ENCODE data around the gene RAB31. TPM values are rescaled to one million over a fixed set of nuclear protein-coding genes. Genes with fewer than 3 reads are reported as not detected.

Gene RAB31
- total RNA-seq, 1 experiment from 2014 or later = 9.5 TPM

DNA sequence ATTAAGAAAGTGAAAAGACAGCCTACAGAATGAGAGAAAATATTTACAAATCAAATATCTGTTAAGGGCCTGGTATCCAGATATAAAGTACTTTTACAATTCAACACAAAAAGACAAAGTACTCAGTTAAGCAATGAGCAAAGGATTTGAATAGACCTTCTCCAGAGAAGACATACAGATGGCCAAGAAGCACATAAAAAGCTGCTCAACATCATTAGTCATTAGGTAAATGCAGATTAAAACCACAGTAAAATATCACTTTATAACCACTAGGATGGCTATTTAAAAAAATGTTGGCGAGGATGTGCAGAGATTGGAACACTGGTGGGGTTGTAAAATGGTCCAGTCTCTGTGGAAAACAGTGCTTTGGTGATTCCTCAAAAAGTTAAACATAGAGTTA is 38.9 kb downstream of the RAB31 start:
- Histone ChIP-seq H3K36me3 (ENCODE audit: control insufficient read depth, insufficient read depth, low read length) (no peaks in the 10 kb centered on the region), H3K9me3 (no peaks in the 10 kb centered on the region), H3K27me3 (replicated peaks; ENCODE audit: control insufficient read depth, insufficient read depth, low read length) (no peaks in the 10 kb centered on the region), H3K4me3 (ENCODE audit: low read depth, low read length) (no peak overlapping the region), H3K4me1 (peaks cover 9% of the 10 kb centered on the region; the same call in 1 of the 2 replicates)
- no peaks in the 10 kb centered on the region for H3K27me3 Mint-ChIP-seq (ENCODE audit: insufficient read depth, unreplicated experiment)
- BruUV-seq (replicated peaks) = no TSS peak
- TF ChIP-seq, protein P1, sequence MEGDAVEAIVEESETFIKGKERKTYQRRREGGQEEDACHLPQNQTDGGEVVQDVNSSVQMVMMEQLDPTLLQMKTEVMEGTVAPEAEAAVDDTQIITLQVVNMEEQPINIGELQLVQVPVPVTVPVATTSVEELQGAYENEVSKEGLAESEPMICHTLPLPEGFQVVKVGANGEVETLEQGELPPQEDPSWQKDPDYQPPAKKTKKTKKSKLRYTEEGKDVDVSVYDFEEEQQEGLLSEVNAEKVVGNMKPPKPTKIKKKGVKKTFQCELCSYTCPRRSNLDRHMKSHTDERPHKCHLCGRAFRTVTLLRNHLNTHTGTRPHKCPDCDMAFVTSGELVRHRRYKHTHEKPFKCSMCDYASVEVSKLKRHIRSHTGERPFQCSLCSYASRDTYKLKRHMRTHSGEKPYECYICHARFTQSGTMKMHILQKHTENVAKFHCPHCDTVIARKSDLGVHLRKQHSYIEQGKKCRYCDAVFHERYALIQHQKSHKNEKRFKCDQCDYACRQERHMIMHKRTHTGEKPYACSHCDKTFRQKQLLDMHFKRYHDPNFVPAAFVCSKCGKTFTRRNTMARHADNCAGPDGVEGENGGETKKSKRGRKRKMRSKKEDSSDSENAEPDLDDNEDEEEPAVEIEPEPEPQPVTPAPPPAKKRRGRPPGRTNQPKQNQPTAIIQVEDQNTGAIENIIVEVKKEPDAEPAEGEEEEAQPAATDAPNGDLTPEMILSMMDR (IDR thresholded peaks at IDR 0.05; ENCODE audit: insufficient read depth in 1 of 2, low read depth in 1 of 2, low read length in 1 of 2, severe bottlenecking in 1 of 2, unreplicated experiment in 1 of 2) = no peak
- H3K27ac Mint-ChIP-seq (ENCODE audit: unreplicated experiment) = no peak overlapping the region
- no peak overlapping the region for H3K4me3 Mint-ChIP-seq (ENCODE audit: unreplicated experiment)
- POLR2A ChIA-PET = no interaction called here
- intact Hi-C loops (cut with micrococcal nuclease; ENCODE audit: unreplicated experiment) = no loop called here
- H3K9me3 Mint-ChIP-seq (ENCODE audit: unreplicated experiment) = no peaks in the 10 kb centered on the region
- peaks cover 4% of the 10 kb centered on the region for H3K4me1 Mint-ChIP-seq (ENCODE audit: low read depth, unreplicated experiment)
- no peaks in the 10 kb centered on the region for H3K36me3 Mint-ChIP-seq (ENCODE audit: insufficient read depth, unreplicated experiment)
- CTCF ChIA-PET = no interaction called here
- no peak for DNase-seq

DNA sequence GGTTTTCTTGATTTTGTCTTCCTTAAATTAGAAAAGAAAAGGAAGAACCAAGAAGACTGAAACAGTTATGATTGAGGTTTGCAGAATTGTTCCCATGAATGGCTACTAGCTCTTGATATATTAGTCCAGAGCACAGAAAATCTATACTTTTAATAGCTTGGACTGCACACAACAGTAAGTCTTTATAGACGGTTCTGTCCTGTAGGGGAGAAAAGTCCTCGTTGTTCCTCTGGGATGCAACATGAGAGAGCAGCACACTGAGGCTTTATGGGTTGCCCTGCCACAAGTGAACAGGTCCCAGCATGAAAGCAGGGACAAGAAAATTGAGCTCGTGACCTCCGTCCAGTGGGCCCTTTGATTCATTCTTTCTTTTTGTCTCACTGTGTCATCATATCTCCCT is 41.5 kb downstream of the RAB31 start:
- Mint-ChIP-seq H3K4me3 (ENCODE audit: unreplicated experiment) (no peak overlapping the region), H3K4me1 (ENCODE audit: low read depth, unreplicated experiment) (no peaks in the 10 kb centered on the region), H3K36me3 (ENCODE audit: insufficient read depth, unreplicated experiment) (no peaks in the 10 kb centered on the region), H3K27me3 (ENCODE audit: insufficient read depth, unreplicated experiment) (no peaks in the 10 kb centered on the region), H3K9me3 (ENCODE audit: unreplicated experiment) (no peaks in the 10 kb centered on the region), H3K27ac (ENCODE audit: unreplicated experiment) (no peak overlapping the region)
- DNase-seq = no peak
- ChIA-PET POLR2A (no interaction called here), CTCF (no interaction called here)
- no peaks in the 10 kb centered on the region for H3K27me3 ChIP-seq (replicated peaks; ENCODE audit: control insufficient read depth, insufficient read depth, low read length)
- intact Hi-C loops (cut with micrococcal nuclease; ENCODE audit: unreplicated experiment) = no loop called here
- H3K4me3 ChIP-seq (ENCODE audit: low read depth, low read length) = no peak overlapping the region
- no TSS peak for BruUV-seq (replicated peaks)
- no peaks in the 10 kb centered on the region for H3K9me3 ChIP-seq
- no peaks in the 10 kb centered on the region for H3K4me1 ChIP-seq
- TF ChIP-seq, protein P1 (IDR thresholded peaks at IDR 0.05; ENCODE audit: insufficient read depth in 1 of 2, low read depth in 1 of 2, low read length in 1 of 2, severe bottlenecking in 1 of 2, unreplicated experiment in 1 of 2) = no peak
- H3K36me3 ChIP-seq (ENCODE audit: control insufficient read depth, insufficient read depth, low read length) = no peaks in the 10 kb centered on the region

DNA sequence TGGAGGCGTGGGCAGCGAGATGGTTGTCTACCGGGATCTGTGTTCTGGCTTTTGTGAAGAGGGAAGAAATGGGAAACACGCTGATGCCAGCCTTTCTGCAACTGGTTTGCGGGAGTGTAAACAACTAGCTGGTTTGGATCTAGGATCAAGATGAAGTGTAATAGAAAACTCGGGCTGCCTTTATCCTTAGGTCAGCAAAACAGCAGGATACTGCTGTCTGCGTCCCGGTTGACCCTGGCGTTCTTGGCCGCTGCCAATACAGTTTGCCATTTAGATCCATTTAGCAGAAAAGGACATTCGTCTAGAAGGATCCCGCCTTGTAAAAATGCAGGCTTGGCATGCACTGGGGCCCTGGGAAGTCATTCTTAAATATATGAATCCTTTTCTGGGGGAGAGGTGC is 42.0 kb downstream of the RAB31 start:
- ChIA-PET CTCF (no interaction called here), POLR2A (no interaction called here)
- Histone ChIP-seq H3K4me1 (no peaks in the 10 kb centered on the region), H3K27me3 (replicated peaks; ENCODE audit: control insufficient read depth, insufficient read depth, low read length) (no peaks in the 10 kb centered on the region), H3K4me3 (ENCODE audit: low read depth, low read length) (no peak overlapping the region), H3K36me3 (ENCODE audit: control insufficient read depth, insufficient read depth, low read length) (no peaks in the 10 kb centered on the region), H3K9me3 (no peaks in the 10 kb centered on the region)
- Mint-ChIP-seq H3K9me3 (ENCODE audit: unreplicated experiment) (no peaks in the 10 kb centered on the region), H3K4me3 (ENCODE audit: unreplicated experiment) (no peak overlapping the region), H3K27ac (ENCODE audit: unreplicated experiment) (no peak overlapping the region), H3K36me3 (ENCODE audit: insufficient read depth, unreplicated experiment) (no peaks in the 10 kb centered on the region), H3K27me3 (ENCODE audit: insufficient read depth, unreplicated experiment) (no peaks in the 10 kb centered on the region), H3K4me1 (ENCODE audit: low read depth, unreplicated experiment) (no peaks in the 10 kb centered on the region)
- intact Hi-C loops (cut with micrococcal nuclease; ENCODE audit: unreplicated experiment) = no loop called here
- no TSS peak for BruUV-seq (replicated peaks)
- no peak for DNase-seq
- TF ChIP-seq, protein P1 (IDR thresholded peaks at IDR 0.05; ENCODE audit: insufficient read depth in 1 of 2, low read depth in 1 of 2, low read length in 1 of 2, severe bottlenecking in 1 of 2, unreplicated experiment in 1 of 2) = no peak
